Measurements from ENCODE around the gene SINHCAF.
"Not testable (repeated sequence)": the region's sequence is repeated elsewhere in the genome, so short reads cannot be mapped to it uniquely, and the experiment has no call there.

SINHCAF gene

DNA sequence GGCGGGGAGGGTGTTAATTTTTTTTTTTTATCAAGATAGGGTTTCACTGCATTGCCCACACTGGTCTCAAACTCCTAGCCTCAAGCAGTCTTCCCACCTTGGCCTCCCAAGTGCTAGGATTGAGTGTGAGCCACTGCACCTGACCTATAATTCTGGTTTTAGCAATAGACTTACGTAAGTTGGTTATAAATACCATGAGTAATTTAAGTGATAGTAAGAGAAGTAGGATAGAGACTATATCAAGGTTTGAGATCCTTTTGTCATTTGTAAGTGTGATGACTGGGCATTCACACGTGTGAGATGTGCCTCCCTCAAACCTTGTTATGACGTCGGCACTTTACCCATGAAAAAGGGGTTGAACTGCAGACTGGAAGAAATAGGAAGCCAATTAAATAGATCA lies 22.5 kb downstream of the SINHCAF start:
- DNase-seq = no peak

GRCh38 chr12:31301311-31301710 lies 24.6 kb downstream of the SINHCAF start:
- DNase-seq = no peak

DNA sequence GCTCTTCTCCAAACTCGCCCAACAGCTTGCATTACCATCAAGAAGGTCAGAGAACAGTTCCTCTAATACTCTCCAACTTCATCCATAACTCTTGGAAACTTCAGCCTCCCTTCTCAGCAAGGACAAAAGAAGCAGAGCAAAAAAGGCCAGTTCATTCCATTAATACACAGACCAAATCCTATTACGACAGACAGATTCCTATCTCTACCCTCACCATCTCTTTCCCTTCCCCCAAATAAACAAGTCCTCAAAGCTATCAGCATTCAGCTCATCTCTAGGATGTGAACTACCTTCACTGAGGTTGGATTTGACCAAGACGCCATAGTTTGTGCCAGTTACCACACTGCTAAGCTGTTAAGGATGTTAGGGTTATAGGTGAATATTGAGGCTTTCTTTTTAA lies 25.2 kb downstream of the SINHCAF start:
- DNase-seq = no peak

DNA sequence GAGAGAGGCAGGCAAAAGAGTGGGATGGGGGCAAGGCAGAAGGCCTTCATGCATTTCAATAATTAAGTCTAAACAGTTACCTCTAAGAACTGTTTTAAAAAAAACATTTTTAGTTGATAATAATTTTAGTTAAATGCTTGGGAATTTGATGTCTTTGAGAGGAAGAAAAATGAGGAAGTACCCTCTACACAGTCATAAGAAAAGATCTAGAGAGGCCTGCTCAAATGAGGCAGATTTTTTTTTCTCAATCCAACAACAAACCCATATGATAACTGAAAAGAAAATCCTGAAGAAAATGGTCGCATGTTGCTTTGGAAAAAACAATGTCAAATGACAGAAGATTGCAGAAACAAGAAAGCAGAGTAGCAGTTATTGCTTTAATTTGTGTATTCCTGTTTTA lies 25.6 kb downstream of the SINHCAF start:
- DNase-seq = no peak

DNA sequence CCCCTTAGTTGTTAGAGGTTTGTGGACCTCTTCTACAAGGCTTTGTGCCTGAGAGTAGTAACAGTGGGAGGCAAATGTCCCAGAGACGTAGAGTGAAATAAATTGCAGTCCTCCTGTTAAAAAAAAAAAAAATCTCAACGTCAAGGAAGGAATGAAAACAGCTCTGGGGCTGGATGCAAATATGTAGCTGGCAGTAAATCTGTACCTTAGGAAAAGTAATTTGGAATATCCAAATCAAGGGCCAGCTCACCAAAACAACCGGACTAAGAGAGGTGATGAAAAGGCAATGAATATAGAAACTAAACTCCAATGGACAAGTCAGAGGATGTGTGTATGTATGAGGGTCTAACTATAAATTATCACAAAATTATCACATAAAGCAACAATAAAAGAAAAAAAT lies 27.0 kb downstream of the SINHCAF start:
- no peak for DNase-seq

DNA sequence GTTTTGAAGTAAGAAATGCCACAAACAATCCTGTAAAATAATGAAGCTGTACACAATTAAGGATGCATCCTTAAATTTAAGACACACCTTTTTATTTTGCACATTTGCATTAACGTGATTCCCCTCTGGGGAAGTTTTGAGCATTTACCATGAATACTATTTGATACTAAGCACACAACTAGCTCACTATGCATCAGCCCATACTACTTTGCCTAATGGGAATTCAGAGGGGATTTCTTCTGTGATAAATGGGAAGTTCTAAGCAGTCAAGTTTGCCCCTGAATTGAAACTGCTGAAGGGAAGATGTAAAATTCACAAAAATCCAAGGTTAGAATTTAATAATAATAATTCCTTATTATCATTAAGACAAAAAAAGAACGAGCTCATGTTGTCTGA lies 27.4 kb downstream of the SINHCAF start:
- DNase-seq = no peak

- no peak for DNase-seq
Observed at GRCh38 chr12:31297572-31298514, 28.1 kb downstream of the SINHCAF start.

DNA sequence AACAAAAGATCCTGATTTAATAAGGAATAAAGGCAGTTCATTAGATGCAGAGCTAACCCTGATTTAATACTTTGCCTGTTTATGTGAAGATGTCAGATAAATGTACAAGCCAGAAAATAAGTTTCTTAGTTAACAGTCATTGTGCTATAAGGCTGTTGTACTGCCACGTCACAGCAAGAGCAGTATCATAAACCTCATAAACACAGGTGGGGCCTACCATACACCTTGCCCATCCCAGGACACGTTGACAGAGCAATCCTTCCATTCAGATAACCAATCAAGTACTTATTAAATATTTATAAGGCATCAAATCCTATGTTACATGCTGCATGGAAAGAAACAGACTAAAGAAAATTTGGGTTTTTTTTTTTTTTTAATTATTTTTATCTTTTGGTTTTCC lies 36.5 kb downstream of the SINHCAF start:
- DNase-seq = no peak

GRCh38 chr12:31288381-31288780 lies 37.6 kb downstream of the SINHCAF start:
- DNase-seq = no peak

GRCh38 chr12:31280183-31280582 lies 45.8 kb downstream of the SINHCAF start:
- no peak for DNase-seq

DNA sequence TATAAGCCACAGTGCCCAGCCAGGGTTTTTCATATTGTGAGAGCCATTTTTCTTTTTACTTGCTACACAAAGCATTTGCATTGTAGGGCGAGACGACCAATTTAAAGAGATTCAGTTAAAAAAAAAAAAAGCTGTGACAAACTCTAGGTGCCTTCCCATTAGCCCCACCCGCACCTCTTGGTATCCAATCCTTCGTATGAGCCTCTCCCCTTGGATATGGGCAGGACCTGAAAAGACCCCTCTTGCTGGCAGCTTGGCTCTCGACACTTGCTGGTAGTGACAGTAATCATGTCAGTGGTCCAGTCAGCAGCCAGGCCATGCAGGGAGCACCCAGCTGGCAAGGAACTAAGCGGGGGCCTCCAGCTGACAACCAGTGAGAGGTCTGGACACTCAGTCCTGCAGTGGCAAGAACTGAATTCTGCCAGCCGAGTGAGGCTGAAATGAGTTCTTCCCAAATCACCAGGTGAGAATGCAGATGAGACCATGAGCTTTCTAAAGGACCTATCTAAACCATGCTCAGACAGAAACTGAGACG lies 46.5 kb downstream of the SINHCAF start:
- DNase-seq = no peak

DNA sequence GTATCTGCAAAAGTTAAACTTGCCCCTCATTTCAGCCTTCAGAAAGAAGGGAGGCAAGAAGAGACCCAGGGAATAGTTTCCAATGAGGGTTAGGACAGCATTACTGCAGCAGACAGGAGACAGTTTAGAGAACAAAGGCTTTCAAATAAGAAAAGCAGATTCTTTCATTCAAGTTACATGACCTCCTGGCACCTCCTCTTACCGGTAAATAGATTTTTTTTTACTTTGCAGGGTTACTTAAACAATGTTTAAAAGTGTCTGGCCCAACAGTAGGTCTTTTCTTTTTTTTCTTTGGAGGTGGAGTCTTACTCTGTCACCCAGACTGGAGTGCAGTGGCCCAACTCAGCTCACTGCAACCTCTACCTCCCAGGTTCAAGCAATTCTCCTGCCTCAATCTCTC lies 47.1 kb downstream of the SINHCAF start:
- DNase-seq = no peak

GRCh38 chr12:31278424-31278823 lies 47.5 kb downstream of the SINHCAF start:
- DNase-seq = no peak

DNA sequence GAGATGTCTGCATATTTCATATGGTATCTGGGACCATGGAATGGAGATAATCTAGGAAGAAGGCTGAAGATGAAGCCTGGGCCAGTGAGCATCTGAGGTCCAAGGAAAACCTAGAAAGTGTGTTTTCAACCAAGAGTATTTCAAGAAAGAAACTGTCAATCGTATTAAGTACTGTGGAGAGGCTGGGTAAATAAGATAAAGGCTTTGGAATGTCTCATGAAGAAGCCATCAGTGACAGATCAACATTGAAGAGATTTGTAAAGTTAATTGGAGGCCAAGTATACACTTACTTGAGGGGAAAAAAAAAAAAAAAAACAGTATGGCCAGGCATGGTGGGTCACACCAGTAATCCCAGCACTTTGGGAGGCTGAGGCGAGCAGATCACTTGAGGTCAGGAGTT lies 48.9 kb downstream of the SINHCAF start:
- no peak for DNase-seq

DNA sequence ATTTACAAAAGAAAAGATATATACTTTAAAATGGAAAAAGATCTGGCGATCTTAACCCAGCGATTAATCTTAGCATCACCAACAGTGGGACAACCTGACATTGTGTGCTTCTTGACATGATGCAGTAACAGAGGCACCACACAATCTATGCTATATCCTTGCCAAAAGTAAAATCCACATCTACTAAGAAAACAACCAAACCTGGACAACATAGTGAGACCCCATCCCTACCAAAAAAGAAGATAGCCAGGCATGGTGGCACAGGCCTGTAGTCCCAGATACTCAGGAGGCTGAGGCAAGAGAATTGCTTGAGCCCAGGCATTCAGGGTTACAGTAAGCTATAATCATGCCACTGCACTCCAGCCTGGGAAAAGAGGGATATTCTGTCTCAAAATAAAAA lies 50.5 kb downstream of the SINHCAF start:
- no peak for DNase-seq

DNA sequence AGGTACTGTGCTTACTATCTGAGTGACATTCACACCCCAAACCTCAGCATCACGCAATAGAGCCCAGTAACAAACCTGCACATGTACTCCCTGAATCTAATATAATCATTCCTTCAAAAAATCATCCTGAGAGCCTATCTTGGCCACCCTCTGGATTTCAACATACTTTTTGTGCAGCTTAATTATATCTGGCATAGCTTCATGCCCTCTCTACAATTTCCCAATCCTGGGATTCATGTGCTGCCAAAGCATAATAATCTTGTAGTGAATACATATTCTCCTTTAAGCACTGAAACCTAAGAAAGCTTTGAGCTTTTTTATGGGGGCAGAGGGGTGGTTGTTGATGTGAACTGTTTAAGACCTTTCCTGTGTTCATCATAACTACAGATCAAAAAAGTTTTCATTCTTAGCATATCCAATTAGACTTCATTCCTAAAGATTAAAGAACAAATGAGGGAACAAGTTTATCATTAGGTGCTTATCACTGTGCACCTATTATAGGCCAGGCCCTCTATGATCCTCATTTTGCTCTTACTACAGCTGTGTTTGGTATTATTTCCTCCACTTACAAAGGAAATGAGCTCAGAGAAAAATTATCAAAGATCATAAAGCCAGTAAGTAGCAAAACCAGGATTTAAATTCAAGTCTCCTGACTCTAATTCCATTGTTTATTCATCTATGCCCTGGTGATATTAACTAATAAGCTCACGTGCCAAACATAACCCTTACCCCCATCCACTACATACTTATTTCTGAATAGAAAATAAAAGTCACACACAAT lies 51.2 kb downstream of the SINHCAF start:
- no peak for DNase-seq

DNA sequence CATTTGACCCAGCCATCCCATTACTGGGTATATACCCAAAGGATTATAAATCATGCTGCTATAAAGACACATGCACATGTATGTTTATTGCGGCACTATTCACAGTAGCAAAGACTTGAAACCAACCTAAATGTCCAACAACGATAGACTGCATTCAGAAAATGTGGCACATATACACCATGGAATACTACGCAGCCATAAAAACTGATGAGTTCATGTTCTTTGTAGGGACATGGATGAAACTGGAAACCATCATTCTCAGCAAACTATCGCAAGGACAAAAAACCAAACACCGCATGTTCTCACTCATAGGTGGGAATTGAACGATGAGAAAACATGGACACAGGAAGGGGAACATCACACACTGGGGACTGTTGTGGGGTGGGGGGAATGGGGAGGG lies 52.2 kb downstream of the SINHCAF start:
- DNase-seq = not testable (repeated sequence)

- no peak for DNase-seq
Observed at GRCh38 chr12:31272607-31273225, 53.2 kb downstream of the SINHCAF start.

DNA sequence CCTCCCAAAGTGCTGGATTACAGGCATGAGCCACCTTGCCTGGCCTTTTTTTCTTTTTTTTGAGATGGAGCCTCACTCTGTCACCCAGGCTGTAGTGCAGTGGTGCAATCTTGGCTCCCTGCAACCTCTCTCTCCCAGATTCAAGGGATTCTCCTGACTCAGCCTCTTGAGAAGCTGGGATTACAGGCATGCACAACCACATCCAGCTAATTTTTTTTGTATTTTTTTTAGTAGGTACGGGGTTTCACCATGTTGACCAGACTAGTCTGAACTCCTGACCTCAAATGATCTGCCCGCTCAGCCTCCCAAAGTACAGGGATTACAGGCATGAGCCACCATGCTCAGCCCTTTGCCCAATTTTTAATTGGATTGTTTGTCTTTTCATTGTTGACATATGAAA lies 58.0 kb downstream of the SINHCAF start:
- DNase-seq = no peak

DNA sequence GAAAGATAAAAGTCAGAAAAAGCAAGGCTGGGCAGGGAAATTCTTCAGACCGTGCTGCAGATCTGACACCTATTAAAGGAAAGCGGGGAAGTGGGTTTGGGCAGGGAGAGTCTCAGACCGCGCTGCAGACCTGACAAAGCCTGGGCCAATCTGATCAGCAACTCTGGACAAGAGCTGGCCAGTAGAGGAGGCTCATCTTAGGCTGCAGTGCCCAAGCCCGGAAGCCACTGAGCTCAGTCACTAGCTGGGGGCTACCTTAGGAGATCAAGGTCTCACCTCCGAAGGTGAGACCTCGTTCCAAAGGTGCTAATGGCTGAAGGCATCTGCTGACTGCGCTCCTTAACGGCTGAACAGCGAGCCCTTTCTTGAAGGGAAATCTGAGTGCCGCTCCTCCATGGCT lies 60.2 kb downstream of the SINHCAF start:
- DNase-seq = no peak

DNA sequence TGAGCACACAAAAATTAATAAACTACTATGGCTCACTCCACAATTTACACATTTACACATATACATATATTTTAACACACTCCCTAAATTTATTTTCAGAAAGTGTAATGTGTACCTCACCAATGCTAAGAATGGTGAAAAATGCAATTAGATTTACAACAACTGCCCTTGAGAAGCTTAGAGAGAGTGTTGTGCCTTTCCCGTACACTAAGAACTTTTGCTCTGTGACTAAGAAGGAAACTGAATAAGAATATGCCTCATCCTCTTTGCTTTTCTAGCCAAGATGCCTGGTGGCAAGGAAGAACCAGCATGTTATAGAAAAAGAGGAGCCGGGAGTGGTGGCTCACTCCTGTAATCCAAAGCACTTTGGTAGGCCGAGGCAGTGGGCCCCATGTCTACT lies 62.3 kb downstream of the SINHCAF start:
- no peak for DNase-seq

- DNase-seq = no peak
Observed at GRCh38 chr12:31261744-31262143, 64.2 kb downstream of the SINHCAF start.

- no peak for DNase-seq
Observed at GRCh38 chr12:31260840-31261239, 65.1 kb downstream of the SINHCAF start.

Data from CD4-positive, alpha-beta T cell treated with Interleukin-15 for 1 hour (primary cell).